ENCODE data around the gene MYOM1. TPM values are rescaled to one million over a fixed set of nuclear protein-coding genes. Genes with fewer than 3 reads are reported as not detected.
"Not testable (repeated sequence)": the region's sequence is repeated elsewhere in the genome, so short reads cannot be mapped to it uniquely, and the experiment has no call there.

MYOM1 gene
- total RNA-seq, 3 donors from 2014 or later, result 3.1 to 6.9 (median 5.9) TPM

GRCh38 chr18:3053081-3053480 lies 166.7 kb downstream of the MYOM1 start:
- Histone ChIP-seq H3K9me3 (no peaks in the 10 kb centered on the region), H3K27ac (no peak overlapping the region), H3K4me1 (no peaks in the 10 kb centered on the region), H3K4me3 (no peak overlapping the region), H3K27me3 (no peaks in the 10 kb centered on the region), H3K36me3 (no peaks in the 10 kb centered on the region)
- intact Hi-C loops (cut with DNase I; ENCODE audit: low total_unique reads), result no loop called here
- no peak for DNase-seq (ENCODE audit: low spot score in 2 of 2)
- no peak for TF ChIP-seq POLR2AphosphoS5 (IDR thresholded peaks at IDR 0.05)
- no peak for TF ChIP-seq POLR2A (IDR thresholded peaks at IDR 0.05)
- TF ChIP-seq CTCF (IDR thresholded peaks at IDR 0.05), result no peak

- H3K27ac ChIP-seq, result peak overlapping the region in 1 of 2 donors; percentile 27
Measured at GRCh38 chr18:3052411-3052758, 167.4 kb downstream of the MYOM1 start.

GRCh38 chr18:3051718-3052410 lies 167.9 kb downstream of the MYOM1 start:
- H3K27me3 ChIP-seq, result no peaks in the 10 kb centered on the region
- H3K4me3 ChIP-seq, result no peak overlapping the region
- H3K9me3 ChIP-seq, result no peaks in the 10 kb centered on the region
- H3K36me3 ChIP-seq, result no peaks in the 10 kb centered on the region
- TF ChIP-seq POLR2AphosphoS5 (IDR thresholded peaks at IDR 0.05) (no peak), CTCF (IDR thresholded peaks at IDR 0.05) (no peak)
- no peaks in the 10 kb centered on the region for H3K4me1 ChIP-seq
- H3K27ac ChIP-seq, result peak overlapping the region; percentile 18 to 27
- intact Hi-C loops (cut with DNase I; ENCODE audit: low total_unique reads), result no loop called here
- no peak for DNase-seq (ENCODE audit: low spot score in 2 of 2)

More at GRCh38 chr18:3052411-3052758, 167.4 kb downstream of the MYOM1 start:
- H3K36me3 ChIP-seq, result no peaks in the 10 kb centered on the region
- no peaks in the 10 kb centered on the region for H3K9me3 ChIP-seq
- H3K27me3 ChIP-seq, result no peaks in the 10 kb centered on the region
- no peaks in the 10 kb centered on the region for H3K4me1 ChIP-seq
- TF ChIP-seq POLR2A (IDR thresholded peaks at IDR 0.05), result no peak
- TF ChIP-seq CTCF (IDR thresholded peaks at IDR 0.05), result no peak
- TF ChIP-seq POLR2AphosphoS5 (IDR thresholded peaks at IDR 0.05), result no peak
- DNase-seq (ENCODE audit: low spot score in 2 of 2), result no peak
- no peak overlapping the region for H3K4me3 ChIP-seq
- intact Hi-C loops (cut with DNase I; ENCODE audit: low total_unique reads), result no loop called here

- intact Hi-C loops (cut with DNase I; ENCODE audit: low total_unique reads); H3K27ac ChIP-seq; H3K9me3 ChIP-seq: not testable (repeated sequence)
Measured at GRCh38 chr18:3049897-3050454, 169.8 kb downstream of the MYOM1 start.

GRCh38 chr18:3048820-3049349 lies 170.9 kb downstream of the MYOM1 start:
- H3K4me1 ChIP-seq, result peaks cover 0 to 6% of the 10 kb centered on the region in 2 donors
- no peaks in the 10 kb centered on the region for H3K27me3 ChIP-seq
- DNase-seq (ENCODE audit: low spot score in 2 of 2), result no peak
- no peaks in the 10 kb centered on the region for H3K36me3 ChIP-seq
- no peaks in the 10 kb centered on the region for H3K9me3 ChIP-seq
- no peak overlapping the region for H3K27ac ChIP-seq
- intact Hi-C loops (cut with DNase I; ENCODE audit: low total_unique reads), result loop anchor here (1.0 kb wide), 1 partner anchor 7 kb away; no protein-coding TSS in a partner anchor
- H3K4me3 ChIP-seq, result no peak overlapping the region
- no peak for TF ChIP-seq CTCF (IDR thresholded peaks at IDR 0.05)

More at GRCh38 chr18:3049897-3050454, 169.8 kb downstream of the MYOM1 start:
- not testable (repeated sequence) for H3K4me3 ChIP-seq; H3K27me3 ChIP-seq; H3K4me1 ChIP-seq; H3K36me3 ChIP-seq; DNase-seq (ENCODE audit: low spot score in 2 of 2)
